Cardiac fibroblast (primary cell): Measurements from ENCODE around the gene MAD1L1.

Source experiments
- DNase-seq, 2 donors: peaks; one replicate each; pipeline versions ENCODE4 v3.0.0 to v3.0.0-alpha.2; 2010; ENCODE audit warnings: low read depth in 2 of 2
- H3K4me3 ChIP-seq, 2 donors: replicated peaks in 1 of 2; 1 replicate in 1 of 2; 2 replicates in 1 of 2; pipeline ENCODE4 v1.5.1; 2011; ENCODE audit warnings: low read depth in 2 of 2, low read length in 2 of 2, mild to moderate bottlenecking in 2 of 2, moderate library complexity in 1 of 2
- CTCF ChIP-seq: IDR thresholded peaks from one replicate; pipeline ENCODE4 v1.5.1; 2011; ENCODE audit warnings: low read depth, mild to moderate bottlenecking, low read length, inconsistent platforms

MAD1L1 gene

GRCh38 chr7:2142386-2142785 lies 90.4 kb downstream of the MAD1L1 start:
- no peak for TF ChIP-seq CTCF
- DNase-seq = no peak
- H3K4me3 ChIP-seq = no peak overlapping the region

- H3K4me3 ChIP-seq = no peak overlapping the region
- no peak for DNase-seq
- no peak for TF ChIP-seq CTCF
Observed at GRCh38 chr7:2141651-2142050, 91.1 kb downstream of the MAD1L1 start.

- TF ChIP-seq CTCF = no peak
- no peak overlapping the region for H3K4me3 ChIP-seq
- no peak for DNase-seq
Observed at GRCh38 chr7:2141021-2141410, 91.7 kb downstream of the MAD1L1 start.

- DNase-seq = no peak
- TF ChIP-seq CTCF = no peak
- no peak overlapping the region for H3K4me3 ChIP-seq
Observed at GRCh38 chr7:2140216-2141020, 92.3 kb downstream of the MAD1L1 start.

- no peak for TF ChIP-seq CTCF
- DNase-seq = no peak
- H3K4me3 ChIP-seq = no peak overlapping the region
Observed at GRCh38 chr7:2139004-2139699, 93.6 kb downstream of the MAD1L1 start.

GRCh38 chr7:2138146-2138765 lies 94.5 kb downstream of the MAD1L1 start:
- no peak for DNase-seq
- TF ChIP-seq CTCF = no peak
- no peak overlapping the region for H3K4me3 ChIP-seq
